Cardiac fibroblast (primary cell): ENCODE data around the gene TDRD9.

Source experiments
- DNase-seq, 2 donors: peaks; one replicate each; pipeline versions ENCODE4 v3.0.0 to v3.0.0-alpha.2; 2010; ENCODE audit warnings: low read depth in 2 of 2
- H3K4me3 ChIP-seq, 2 donors: replicated peaks in 1 of 2; 1 replicate in 1 of 2; 2 replicates in 1 of 2; pipeline ENCODE4 v1.5.1; 2011; ENCODE audit warnings: low read depth in 2 of 2, low read length in 2 of 2, mild to moderate bottlenecking in 2 of 2, moderate library complexity in 1 of 2
- TF ChIP-seq, protein P1 (sequence below): IDR thresholded peaks from one replicate; pipeline ENCODE4 v1.5.1; 2011; ENCODE audit warnings: low read depth, mild to moderate bottlenecking, low read length, inconsistent platforms

The TDRD9 gene

DNA sequence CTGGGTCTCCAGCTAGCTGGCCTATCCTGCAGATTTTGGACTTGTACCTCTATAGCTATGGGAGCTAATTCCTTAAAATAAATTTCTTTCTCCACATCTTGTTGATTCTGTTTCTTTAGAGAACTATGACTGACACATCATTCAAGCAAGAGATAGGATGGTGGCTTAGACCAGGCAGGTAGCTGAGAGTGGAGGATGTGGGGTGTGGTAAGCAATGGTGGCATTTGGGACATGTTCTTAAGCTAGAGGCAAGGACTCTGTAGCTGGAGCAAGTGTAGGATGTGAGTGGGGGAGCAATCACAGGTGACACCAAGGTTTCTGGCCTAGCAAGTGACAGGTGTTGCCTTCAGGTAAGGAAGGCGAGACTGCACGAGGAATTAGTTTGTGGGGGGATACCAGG is 6.8 kb downstream of the TDRD9 start:
- DNase-seq: no peak
- TF ChIP-seq, protein P1, sequence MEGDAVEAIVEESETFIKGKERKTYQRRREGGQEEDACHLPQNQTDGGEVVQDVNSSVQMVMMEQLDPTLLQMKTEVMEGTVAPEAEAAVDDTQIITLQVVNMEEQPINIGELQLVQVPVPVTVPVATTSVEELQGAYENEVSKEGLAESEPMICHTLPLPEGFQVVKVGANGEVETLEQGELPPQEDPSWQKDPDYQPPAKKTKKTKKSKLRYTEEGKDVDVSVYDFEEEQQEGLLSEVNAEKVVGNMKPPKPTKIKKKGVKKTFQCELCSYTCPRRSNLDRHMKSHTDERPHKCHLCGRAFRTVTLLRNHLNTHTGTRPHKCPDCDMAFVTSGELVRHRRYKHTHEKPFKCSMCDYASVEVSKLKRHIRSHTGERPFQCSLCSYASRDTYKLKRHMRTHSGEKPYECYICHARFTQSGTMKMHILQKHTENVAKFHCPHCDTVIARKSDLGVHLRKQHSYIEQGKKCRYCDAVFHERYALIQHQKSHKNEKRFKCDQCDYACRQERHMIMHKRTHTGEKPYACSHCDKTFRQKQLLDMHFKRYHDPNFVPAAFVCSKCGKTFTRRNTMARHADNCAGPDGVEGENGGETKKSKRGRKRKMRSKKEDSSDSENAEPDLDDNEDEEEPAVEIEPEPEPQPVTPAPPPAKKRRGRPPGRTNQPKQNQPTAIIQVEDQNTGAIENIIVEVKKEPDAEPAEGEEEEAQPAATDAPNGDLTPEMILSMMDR: no peak
- H3K4me3 ChIP-seq: no peak overlapping the region

DNA sequence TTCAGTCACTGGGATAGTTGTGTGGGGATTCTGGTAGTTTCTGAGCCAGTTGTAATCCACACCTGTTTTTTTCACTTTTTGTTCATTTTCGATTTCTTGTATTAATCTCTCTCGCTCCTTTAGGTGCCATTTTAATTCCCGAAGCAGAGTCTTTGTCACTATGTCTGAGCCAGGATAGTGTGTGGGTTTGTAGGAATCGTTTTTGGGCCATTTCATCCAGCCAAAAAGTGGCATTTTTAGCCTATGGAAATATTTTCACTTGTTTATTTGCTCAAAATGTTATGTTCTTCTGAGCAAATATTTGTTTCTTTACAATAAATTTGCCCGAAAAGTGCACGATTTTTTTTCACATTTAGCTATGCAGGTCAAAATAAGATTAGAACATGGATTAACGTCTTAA is 13.2 kb downstream of the TDRD9 start:
- H3K4me3 ChIP-seq: no peak overlapping the region
- no peak for DNase-seq
- TF ChIP-seq, protein P1: no peak

DNA sequence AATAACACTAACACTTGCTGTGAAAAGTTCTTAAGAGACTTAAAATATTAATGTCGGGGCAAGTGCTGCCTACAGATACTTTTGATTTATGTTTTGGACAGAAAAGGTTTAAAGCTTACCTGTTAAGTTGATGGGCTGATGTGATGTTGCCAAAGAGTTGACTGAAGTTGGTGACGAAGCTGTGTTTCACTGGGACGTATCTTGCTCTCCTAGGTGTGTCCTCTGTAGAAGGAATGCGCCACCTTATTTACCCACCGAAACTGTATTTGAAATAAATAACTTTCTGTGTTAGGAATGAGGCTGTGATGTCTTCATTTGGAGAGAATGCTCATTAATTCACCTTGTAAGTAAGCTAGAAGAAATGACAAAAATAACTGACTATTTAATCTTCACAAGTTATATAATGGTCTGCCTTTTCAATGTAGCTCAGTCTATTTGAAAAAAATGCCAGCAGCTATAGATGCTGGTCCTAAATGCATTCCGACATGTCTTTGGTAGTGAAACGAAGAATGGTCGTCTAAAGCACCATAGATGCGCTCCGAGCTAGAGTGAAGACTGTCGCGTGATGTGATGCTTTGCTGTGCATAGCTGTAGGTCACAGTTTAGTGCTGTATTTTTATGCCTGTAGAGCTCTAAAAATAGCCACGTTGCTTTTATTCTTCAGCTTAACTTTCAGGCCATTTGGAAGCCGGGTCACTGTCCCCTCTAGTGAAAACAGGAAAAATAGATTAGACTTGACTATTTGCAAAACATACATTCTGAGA is 13.9 kb downstream of the TDRD9 start, which contains the start of gene RD3L:
Gene RD3L (minus strand): TSS at position 557 of the 764 bp plus-strand sequence. CDS start 834 bp downstream, outside the sequence.
- DNase-seq: no peak
- no peak within 1 kb of the TSS for H3K4me3 ChIP-seq
- TF ChIP-seq, protein P1: no peak

DNA sequence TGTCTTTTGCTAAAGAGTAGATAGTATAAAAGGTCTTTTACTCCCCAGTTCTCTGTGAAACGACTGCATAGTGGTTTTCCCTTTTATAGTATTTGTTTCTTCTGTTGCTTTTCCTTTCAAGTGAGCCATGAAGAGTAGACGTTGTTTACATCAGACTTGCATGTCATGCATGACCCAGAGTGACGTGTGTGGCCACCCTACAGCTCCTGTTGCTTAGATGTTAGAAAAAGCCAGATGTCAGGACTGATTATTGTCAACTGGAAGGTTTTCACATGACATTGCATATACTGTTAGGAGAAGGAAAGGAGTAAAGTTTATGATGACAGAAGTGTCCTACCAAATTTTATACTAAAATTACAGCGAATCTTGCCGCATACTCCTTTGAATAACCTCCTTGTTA is 15.4 kb downstream of the TDRD9 start:
- no peak overlapping the region for H3K4me3 ChIP-seq
- TF ChIP-seq, protein P1: no peak
- DNase-seq: no peak

DNA sequence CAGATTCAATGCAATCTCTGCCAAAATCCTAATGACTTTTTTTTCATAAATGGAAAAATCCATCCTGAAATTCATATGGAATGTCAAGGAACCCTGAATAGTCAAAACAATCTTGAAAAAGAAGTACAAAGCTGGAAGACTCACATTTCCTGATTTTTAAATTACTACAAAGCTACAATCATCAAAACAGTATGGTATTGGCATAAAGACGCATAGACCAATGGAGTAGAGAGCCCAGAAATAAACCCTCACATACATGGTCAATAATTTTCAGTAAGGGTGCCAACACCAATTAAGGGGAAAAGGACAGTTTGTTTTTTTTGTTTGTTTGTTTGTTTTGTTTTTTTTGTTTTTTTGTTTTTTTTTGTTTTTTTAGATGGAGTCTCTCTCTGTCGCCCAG is 18.7 kb downstream of the TDRD9 start:
- TF ChIP-seq, protein P1: no peak
- H3K4me3 ChIP-seq: no peak overlapping the region
- no peak for DNase-seq

DNA sequence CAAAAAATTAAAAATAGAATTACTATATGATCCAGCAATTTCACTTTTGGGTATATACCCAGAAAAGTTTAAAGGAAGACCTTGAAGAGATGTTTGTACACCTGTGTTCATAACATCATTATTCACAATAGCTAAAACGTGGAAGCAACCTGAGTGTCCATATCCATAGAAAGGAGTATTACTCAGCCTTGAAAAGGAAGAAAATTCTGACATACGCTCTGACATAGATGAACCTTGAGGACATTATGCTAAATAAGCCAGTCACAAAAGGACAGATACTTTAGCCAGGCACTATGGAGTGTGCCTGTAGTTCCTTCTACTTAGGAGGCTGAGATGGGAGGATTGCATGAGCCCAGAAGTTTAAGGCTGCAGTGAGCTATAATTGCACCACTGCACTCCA is 20.2 kb downstream of the TDRD9 start:
- DNase-seq: no peak
- no peak overlapping the region for H3K4me3 ChIP-seq
- TF ChIP-seq, protein P1: no peak
